Erythroblast (primary cell): ENCODE results near the gene BOK.
"Not testable (repeated sequence)": the region's sequence is repeated elsewhere in the genome, so short reads cannot be mapped to it uniquely, and the experiment has no call there.

Source experiments
- DNase-seq, 2 experiments: peaks; one replicate each; lab custom pipeline; 2025; lab: John Stamatoyannopoulos, UW
- GATA1 ChIP-seq: IDR thresholded peaks from 2 replicates; pipeline ENCODE4 v1.6.1; 2011; ENCODE audit warnings: low read depth, mild to moderate bottlenecking, control low read depth, low read length, moderate library complexity
- POLR2A ChIP-seq: IDR thresholded peaks from 2 replicates; pipeline ENCODE4 v1.6.1; 2011; ENCODE audit warnings: mild to moderate bottlenecking, low read length

The BOK gene

GRCh38 chr2:241556746-241557145 is 1.8 kb upstream of the BOK start:
- TF ChIP-seq GATA1 (no peak), POLR2A (no peak)
- DNase-seq, result no peak

DNA sequence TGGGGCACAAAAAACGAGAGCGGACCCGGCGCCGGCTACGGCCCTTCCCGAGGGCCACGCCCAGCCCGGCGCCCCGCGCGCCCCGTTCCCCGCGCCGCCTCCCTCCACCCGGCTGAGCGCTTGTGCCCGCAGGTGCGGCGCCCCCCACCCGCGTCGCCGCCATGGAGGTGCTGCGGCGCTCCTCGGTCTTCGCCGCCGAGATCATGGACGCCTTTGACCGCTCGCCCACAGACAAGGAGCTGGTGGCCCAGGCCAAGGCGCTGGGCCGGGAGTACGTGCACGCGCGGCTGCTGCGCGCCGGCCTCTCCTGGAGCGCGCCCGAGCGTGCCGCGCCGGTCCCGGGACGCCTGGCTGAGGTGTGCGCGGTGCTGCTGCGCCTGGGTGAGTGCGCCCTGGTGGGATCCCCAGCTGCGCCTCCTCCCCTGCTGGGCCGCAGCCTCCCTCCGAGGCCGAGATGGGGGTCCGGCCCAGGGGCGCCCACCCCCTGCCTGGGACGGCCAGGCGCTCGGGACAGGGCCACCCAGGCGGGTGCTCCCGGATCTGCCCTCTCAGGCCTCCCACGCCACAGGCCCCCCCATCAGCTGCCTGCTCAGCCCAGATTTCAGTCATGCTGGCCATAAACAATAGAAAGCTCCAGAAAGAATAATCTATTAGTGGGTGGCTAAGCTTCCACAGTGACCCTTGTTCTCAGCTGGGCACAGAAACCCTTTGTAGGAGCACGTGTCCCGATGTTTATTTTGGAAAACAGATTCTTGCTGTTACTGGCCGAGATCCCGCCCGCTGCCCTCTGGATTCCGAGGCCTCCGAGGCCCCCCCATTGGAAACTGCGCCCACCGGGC is 997 bp downstream of the BOK start:
- TF ChIP-seq GATA1 (no peak), POLR2A (no peak)
- DNase-seq, result peak in 1 of 2 experiments; percentile 26

GRCh38 chr2:241560162-241560882 is 1.8 kb downstream of the BOK start:
- TF ChIP-seq POLR2A (no peak), GATA1 (no peak)
- no peak for DNase-seq

GRCh38 chr2:241560883-241561474 is 2.4 kb downstream of the BOK start:
- no peak for DNase-seq
- no peak for TF ChIP-seq GATA1
- no peak for TF ChIP-seq POLR2A

GRCh38 chr2:241561832-241562231 is 3.3 kb downstream of the BOK start:
- TF ChIP-seq GATA1 (no peak), POLR2A (no peak)
- no peak for DNase-seq

DNA sequence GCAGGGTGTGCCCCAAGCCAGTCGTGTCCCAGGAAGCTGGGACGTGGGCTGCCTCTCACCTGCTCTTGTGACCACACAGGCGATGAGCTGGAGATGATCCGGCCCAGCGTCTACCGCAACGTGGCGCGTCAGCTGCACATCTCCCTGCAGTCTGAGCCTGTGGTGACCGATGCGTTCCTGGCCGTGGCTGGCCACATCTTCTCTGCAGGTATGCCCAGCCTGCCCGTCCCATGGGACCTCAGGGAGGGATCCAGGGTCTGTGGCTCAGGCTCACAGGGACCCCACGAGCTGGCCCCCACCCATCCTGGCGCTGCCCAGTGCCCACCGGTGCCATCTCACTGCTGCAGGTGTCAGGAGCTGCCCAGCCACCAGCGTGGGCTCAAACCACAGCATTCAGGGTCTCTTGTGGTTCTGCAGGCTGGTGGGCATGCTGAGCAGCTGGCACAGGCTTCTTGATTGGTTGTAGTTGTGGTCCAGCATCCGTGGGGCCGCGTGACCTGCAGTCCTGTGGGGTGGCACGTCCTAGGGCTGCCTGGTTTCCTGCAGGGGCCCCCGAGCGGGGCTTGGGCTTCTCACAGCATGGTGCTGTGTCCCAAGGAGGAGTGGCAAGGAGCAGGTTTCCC is 3.8 kb downstream of the BOK start:
- no peak for DNase-seq
- TF ChIP-seq POLR2A, result no peak
- TF ChIP-seq GATA1, result no peak

GRCh38 chr2:241563031-241563507 is 4.5 kb downstream of the BOK start:
- TF ChIP-seq POLR2A (no peak), GATA1 (no peak)
- DNase-seq, result no peak

DNA sequence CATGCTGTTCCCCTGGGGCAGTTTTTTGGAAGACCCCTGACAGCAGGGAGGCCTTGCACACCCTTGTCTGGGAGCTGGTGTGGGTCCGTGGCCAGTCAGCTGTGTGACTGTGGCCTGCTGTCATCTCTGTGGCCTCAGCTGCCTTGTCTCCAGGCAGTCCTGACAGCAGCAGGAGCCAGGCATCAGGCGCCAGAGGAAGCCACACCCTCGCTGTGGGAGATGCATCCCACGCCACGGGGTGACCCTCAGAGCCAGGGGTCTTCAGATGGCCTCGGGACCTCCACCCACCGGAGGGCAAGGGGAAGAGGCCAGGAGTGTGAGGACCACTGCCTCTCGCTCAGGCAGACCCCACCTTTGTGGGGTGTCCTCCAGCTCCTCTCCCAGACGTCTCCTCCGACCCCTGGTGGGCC is 5.0 kb downstream of the BOK start:
- TF ChIP-seq GATA1 (no peak), POLR2A (no peak)
- DNase-seq, result no peak

- no peak for TF ChIP-seq POLR2A
- TF ChIP-seq GATA1, result no peak
- no peak for DNase-seq
These were observed 5.5 kb downstream of the BOK start for GRCh38 chr2:241563981-241564595.

DNA sequence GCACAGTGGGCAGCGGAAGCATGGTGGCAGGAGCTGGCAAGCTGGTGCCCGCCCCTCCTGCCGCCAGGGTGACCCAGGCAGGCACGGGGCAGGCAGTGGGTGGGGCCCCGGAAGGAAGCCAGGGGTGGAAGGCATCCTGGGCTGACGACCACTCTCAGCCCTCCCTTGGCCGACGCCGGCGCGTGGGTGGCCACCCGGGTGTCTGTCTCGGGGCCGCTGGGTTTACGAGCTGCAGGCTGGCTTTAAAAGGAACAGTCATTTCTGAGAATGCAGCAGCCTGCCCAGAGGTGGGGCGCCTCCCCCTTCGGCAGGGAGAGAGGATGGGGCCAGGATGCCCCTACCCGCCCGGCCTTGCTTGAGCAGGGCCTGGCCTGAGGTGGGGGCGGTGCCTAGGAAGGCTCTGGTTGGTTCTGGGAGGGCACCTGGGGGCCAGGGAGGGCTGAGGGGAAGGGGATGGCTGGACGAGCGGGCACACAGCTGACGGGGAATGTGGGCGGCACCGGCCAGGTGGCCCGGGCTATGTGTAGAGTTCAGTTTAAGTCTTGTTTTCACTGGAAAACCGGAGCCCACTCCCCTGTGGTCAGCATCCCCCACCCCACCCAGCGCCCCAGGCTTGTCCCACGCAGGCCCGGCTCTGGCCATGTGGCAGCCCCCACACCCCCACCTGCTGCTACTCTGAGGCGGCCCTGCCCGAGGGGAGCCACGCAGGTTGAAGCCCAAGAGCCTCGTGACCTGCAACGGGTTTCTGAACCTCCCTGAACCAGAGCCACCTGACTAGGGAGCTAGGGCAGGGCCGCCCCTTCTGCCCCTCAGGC is 6.3 kb downstream of the BOK start:
- no peak for DNase-seq
- TF ChIP-seq GATA1, result no peak
- TF ChIP-seq POLR2A, result no peak

- DNase-seq, result no peak
- TF ChIP-seq GATA1 (no peak), POLR2A (no peak)
These were observed 6.9 kb downstream of the BOK start for GRCh38 chr2:241565411-241565810.

- DNase-seq, result not testable (repeated sequence)
These were observed 7.5 kb downstream of the BOK start for GRCh38 chr2:241566021-241566420.

DNA sequence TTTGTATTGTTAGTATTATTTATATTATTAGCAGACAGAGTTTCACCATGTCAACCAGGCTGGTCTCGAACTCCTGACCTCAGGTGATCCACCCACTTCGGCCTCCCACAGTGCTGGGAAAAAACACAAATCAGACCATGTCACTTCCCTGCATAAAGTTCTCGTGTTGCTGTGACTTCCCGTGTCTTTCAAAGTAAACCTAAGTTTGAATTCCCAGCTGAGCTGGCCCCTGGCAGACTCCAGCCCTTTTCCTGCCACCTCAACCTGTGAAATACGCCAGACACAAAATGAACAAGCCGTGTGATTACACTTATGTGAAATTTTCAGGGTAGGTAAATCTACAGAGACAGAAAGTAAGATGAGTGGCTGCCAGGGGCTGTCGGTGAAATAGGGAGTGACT is 7.9 kb downstream of the BOK start:
- TF ChIP-seq GATA1, result no peak
- no peak for TF ChIP-seq POLR2A

GRCh38 chr2:241567266-241567665 is 8.7 kb downstream of the BOK start:
- not testable (repeated sequence) for DNase-seq

More for the DNA sequence above, 7.9 kb downstream of the BOK start:
- no peak for DNase-seq
